Eye (tissue), 1 donor: ENCODE results near the gene RNPS1.
"Not testable (repeated sequence)": the region's sequence is repeated elsewhere in the genome, so short reads cannot be mapped to it uniquely, and the experiment has no call there.

Source experiments
- DNase-seq: peaks from one replicate; pipeline ENCODE4 v3.0.0-alpha.2; 2015

RNPS1 gene

GRCh38 chr16:2256531-2257140 lies 11.3 kb downstream of the RNPS1 start:
- no peak for DNase-seq

GRCh38 chr16:2253293-2253692 lies 14.6 kb downstream of the RNPS1 start:
- DNase-seq: no peak

- DNase-seq: no peak
These were observed 15.1 kb downstream of the RNPS1 start for GRCh38 chr16:2252806-2253148.

- DNase-seq: peak; percentile 95
These were observed 16.4 kb downstream of the RNPS1 start, which contains the start of gene ECI1 for GRCh38 chr16:2251296-2252111. ECI1 (minus strand) TSS chr16:2251587; CDS start chr16:2251566, 21 bp downstream.

GRCh38 chr16:2250652-2251295 lies 17.2 kb downstream of the RNPS1 start:
- DNase-seq: no peak

- DNase-seq: no peak
These were observed 21.5 kb downstream of the RNPS1 start for GRCh38 chr16:2246301-2246885.

- no peak for DNase-seq
These were observed 22.8 kb downstream of the RNPS1 start for GRCh38 chr16:2244926-2245795.

- DNase-seq: no peak
These were observed 23.6 kb downstream of the RNPS1 start for GRCh38 chr16:2244301-2244700.

- no peak for DNase-seq
These were observed 24.1 kb downstream of the RNPS1 start for GRCh38 chr16:2243781-2244180.

GRCh38 chr16:2243031-2243528 lies 24.8 kb downstream of the RNPS1 start:
- DNase-seq: no peak

GRCh38 chr16:2242598-2242997 lies 25.3 kb downstream of the RNPS1 start:
- no peak for DNase-seq

GRCh38 chr16:2240331-2240730 lies 27.6 kb downstream of the RNPS1 start:
- DNase-seq: not testable (repeated sequence)

- DNase-seq: no peak
These were observed 28.9 kb downstream of the RNPS1 start for GRCh38 chr16:2238838-2239675.

- DNase-seq: no peak
These were observed 29.6 kb downstream of the RNPS1 start for GRCh38 chr16:2238150-2238837.

GRCh38 chr16:2237493-2238149 lies 30.3 kb downstream of the RNPS1 start:
- DNase-seq: peak; percentile 35

- DNase-seq: no peak
These were observed 30.8 kb downstream of the RNPS1 start for GRCh38 chr16:2237102-2237482.

- DNase-seq: peak; percentile 66
These were observed 31.4 kb downstream of the RNPS1 start, which contains the start of gene DNASE1L2 for GRCh38 chr16:2236337-2237101. DNASE1L2 (plus strand) TSS chr16:2236444; CDS start chr16:2236817, 373 bp downstream.

- DNase-seq: no peak
These were observed 32.1 kb downstream of the RNPS1 start for GRCh38 chr16:2235695-2236336.

- no peak for DNase-seq
These were observed 32.7 kb downstream of the RNPS1 start for GRCh38 chr16:2235234-2235651.
